ENCODE measurements around the gene WASL.
A peak's percentile ranks its signal among the peaks of the same experiment; 100 is the strongest.

The WASL gene

GRCh38 chr7:123653162-123653561 lies 95.6 kb downstream of the WASL start:
- no peaks in the 10 kb centered on the region for H3K27me3 ChIP-seq (ENCODE audit: control insufficient read depth, insufficient read depth, low read length)
- H3K9me3 ChIP-seq (ENCODE audit: control insufficient read depth, low read depth, low read length): no peaks in the 10 kb centered on the region
- no peaks in the 10 kb centered on the region for H3K36me3 ChIP-seq (ENCODE audit: control insufficient read depth, low read depth, low read length)
- H3K4me1 ChIP-seq (ENCODE audit: control insufficient read depth, low read depth, low read length): no peaks in the 10 kb centered on the region
- H3K27ac ChIP-seq (ENCODE audit: low read length): no peak overlapping the region
- no peak overlapping the region for H3K4me3 ChIP-seq (ENCODE audit: low read length)
- no peak overlapping the region for H3K9ac ChIP-seq (ENCODE audit: low read length)

- H3K4me1 ChIP-seq (ENCODE audit: control insufficient read depth, low read depth, low read length): no peaks in the 10 kb centered on the region
- H3K27me3 ChIP-seq (ENCODE audit: control insufficient read depth, insufficient read depth, low read length): no peaks in the 10 kb centered on the region
- H3K4me3 ChIP-seq (ENCODE audit: low read length): no peak overlapping the region
- H3K9ac ChIP-seq (ENCODE audit: low read length): no peak overlapping the region
- no peaks in the 10 kb centered on the region for H3K9me3 ChIP-seq (ENCODE audit: control insufficient read depth, low read depth, low read length)
- no peaks in the 10 kb centered on the region for H3K36me3 ChIP-seq (ENCODE audit: control insufficient read depth, low read depth, low read length)
- no peak overlapping the region for H3K27ac ChIP-seq (ENCODE audit: low read length)
Observed at GRCh38 chr7:123652406-123652805, 96.4 kb downstream of the WASL start.

- Histone ChIP-seq H3K27me3 (ENCODE audit: control insufficient read depth, insufficient read depth, low read length) (no peaks in the 10 kb centered on the region), H3K9ac (ENCODE audit: low read length) (no peak overlapping the region), H3K27ac (ENCODE audit: low read length) (no peak overlapping the region), H3K4me1 (ENCODE audit: control insufficient read depth, low read depth, low read length) (peaks cover 7% of the 10 kb centered on the region), H3K36me3 (ENCODE audit: control insufficient read depth, low read depth, low read length) (no peaks in the 10 kb centered on the region), H3K4me3 (ENCODE audit: low read length) (no peak overlapping the region), H3K9me3 (ENCODE audit: control insufficient read depth, low read depth, low read length) (no peaks in the 10 kb centered on the region)
Observed at GRCh38 chr7:123650595-123650994, 98.2 kb downstream of the WASL start.

GRCh38 chr7:123649964-123650363 lies 98.8 kb downstream of the WASL start:
- H3K4me1 ChIP-seq (ENCODE audit: control insufficient read depth, low read depth, low read length): peaks cover 7% of the 10 kb centered on the region
- H3K9me3 ChIP-seq (ENCODE audit: control insufficient read depth, low read depth, low read length): no peaks in the 10 kb centered on the region
- no peak overlapping the region for H3K9ac ChIP-seq (ENCODE audit: low read length)
- H3K27ac ChIP-seq (ENCODE audit: low read length): no peak overlapping the region
- H3K36me3 ChIP-seq (ENCODE audit: control insufficient read depth, low read depth, low read length): no peaks in the 10 kb centered on the region
- H3K4me3 ChIP-seq (ENCODE audit: low read length): no peak overlapping the region
- no peaks in the 10 kb centered on the region for H3K27me3 ChIP-seq (ENCODE audit: control insufficient read depth, insufficient read depth, low read length)

- Histone ChIP-seq H3K36me3 (ENCODE audit: control insufficient read depth, low read depth, low read length) (no peaks in the 10 kb centered on the region), H3K27ac (ENCODE audit: low read length) (no peak overlapping the region), H3K4me1 (ENCODE audit: control insufficient read depth, low read depth, low read length) (peaks cover 23% of the 10 kb centered on the region), H3K27me3 (ENCODE audit: control insufficient read depth, insufficient read depth, low read length) (no peaks in the 10 kb centered on the region), H3K4me3 (ENCODE audit: low read length) (no peak overlapping the region), H3K9me3 (ENCODE audit: control insufficient read depth, low read depth, low read length) (no peaks in the 10 kb centered on the region), H3K9ac (ENCODE audit: low read length) (no peak overlapping the region)
Observed at GRCh38 chr7:123647106-123647730, 101.6 kb downstream of the WASL start.

- H3K36me3 ChIP-seq (ENCODE audit: control insufficient read depth, low read depth, low read length): no peaks in the 10 kb centered on the region
- no peaks in the 10 kb centered on the region for H3K27me3 ChIP-seq (ENCODE audit: control insufficient read depth, insufficient read depth, low read length)
- H3K4me3 ChIP-seq (ENCODE audit: low read length): no peak overlapping the region
- no peak overlapping the region for H3K27ac ChIP-seq (ENCODE audit: low read length)
- H3K9ac ChIP-seq (ENCODE audit: low read length): no peak overlapping the region
- H3K4me1 ChIP-seq (ENCODE audit: control insufficient read depth, low read depth, low read length): peaks cover 23% of the 10 kb centered on the region
- H3K9me3 ChIP-seq (ENCODE audit: control insufficient read depth, low read depth, low read length): no peaks in the 10 kb centered on the region
Observed at GRCh38 chr7:123645516-123645915, 103.3 kb downstream of the WASL start.

- peak overlapping the region; percentile 31 for H3K4me3 ChIP-seq (ENCODE audit: low read length)
- no peaks in the 10 kb centered on the region for H3K27me3 ChIP-seq (ENCODE audit: control insufficient read depth, insufficient read depth, low read length)
- peaks cover 23% of the 10 kb centered on the region for H3K4me1 ChIP-seq (ENCODE audit: control insufficient read depth, low read depth, low read length)
- peak overlapping the region; percentile 26 for H3K9ac ChIP-seq (ENCODE audit: low read length)
- no peaks in the 10 kb centered on the region for H3K36me3 ChIP-seq (ENCODE audit: control insufficient read depth, low read depth, low read length)
- H3K27ac ChIP-seq (ENCODE audit: low read length): peak overlapping the region; percentile 43
- H3K9me3 ChIP-seq (ENCODE audit: control insufficient read depth, low read depth, low read length): no peaks in the 10 kb centered on the region
Observed at GRCh38 chr7:123643495-123644441, 105.0 kb downstream of the WASL start.

- no peaks in the 10 kb centered on the region for H3K27me3 ChIP-seq (ENCODE audit: control insufficient read depth, insufficient read depth, low read length)
- H3K36me3 ChIP-seq (ENCODE audit: control insufficient read depth, low read depth, low read length): no peaks in the 10 kb centered on the region
- H3K4me1 ChIP-seq (ENCODE audit: control insufficient read depth, low read depth, low read length): peaks cover 19% of the 10 kb centered on the region
- H3K27ac ChIP-seq (ENCODE audit: low read length): no peak overlapping the region
- H3K9ac ChIP-seq (ENCODE audit: low read length): no peak overlapping the region
- no peak overlapping the region for H3K4me3 ChIP-seq (ENCODE audit: low read length)
- no peaks in the 10 kb centered on the region for H3K9me3 ChIP-seq (ENCODE audit: control insufficient read depth, low read depth, low read length)
Observed at GRCh38 chr7:123641901-123642300, 106.9 kb downstream of the WASL start.

- H3K27ac ChIP-seq (ENCODE audit: low read length): no peak overlapping the region
- H3K4me1 ChIP-seq (ENCODE audit: control insufficient read depth, low read depth, low read length): peaks cover 16% of the 10 kb centered on the region
- no peaks in the 10 kb centered on the region for H3K9me3 ChIP-seq (ENCODE audit: control insufficient read depth, low read depth, low read length)
- H3K36me3 ChIP-seq (ENCODE audit: control insufficient read depth, low read depth, low read length): no peaks in the 10 kb centered on the region
- H3K27me3 ChIP-seq (ENCODE audit: control insufficient read depth, insufficient read depth, low read length): no peaks in the 10 kb centered on the region
- H3K9ac ChIP-seq (ENCODE audit: low read length): no peak overlapping the region
- H3K4me3 ChIP-seq (ENCODE audit: low read length): no peak overlapping the region
Observed at GRCh38 chr7:123640583-123640982, 108.2 kb downstream of the WASL start.

GRCh38 chr7:123639631-123640030 lies 109.2 kb downstream of the WASL start:
- H3K4me1 ChIP-seq (ENCODE audit: control insufficient read depth, low read depth, low read length): peaks cover 14% of the 10 kb centered on the region
- no peaks in the 10 kb centered on the region for H3K27me3 ChIP-seq (ENCODE audit: control insufficient read depth, insufficient read depth, low read length)
- H3K9me3 ChIP-seq (ENCODE audit: control insufficient read depth, low read depth, low read length): no peaks in the 10 kb centered on the region
- no peak overlapping the region for H3K4me3 ChIP-seq (ENCODE audit: low read length)
- no peaks in the 10 kb centered on the region for H3K36me3 ChIP-seq (ENCODE audit: control insufficient read depth, low read depth, low read length)
- no peak overlapping the region for H3K9ac ChIP-seq (ENCODE audit: low read length)
- no peak overlapping the region for H3K27ac ChIP-seq (ENCODE audit: low read length)

GRCh38 chr7:123637878-123638277 lies 110.9 kb downstream of the WASL start:
- no peak overlapping the region for H3K9ac ChIP-seq (ENCODE audit: low read length)

More at GRCh38 chr7:123637878-123638277, 110.9 kb downstream of the WASL start:
- Histone ChIP-seq H3K27me3 (ENCODE audit: control insufficient read depth, insufficient read depth, low read length) (no peaks in the 10 kb centered on the region), H3K9me3 (ENCODE audit: control insufficient read depth, low read depth, low read length) (no peaks in the 10 kb centered on the region), H3K4me1 (ENCODE audit: control insufficient read depth, low read depth, low read length) (no peaks in the 10 kb centered on the region), H3K27ac (ENCODE audit: low read length) (no peak overlapping the region), H3K4me3 (ENCODE audit: low read length) (no peak overlapping the region), H3K36me3 (ENCODE audit: control insufficient read depth, low read depth, low read length) (no peaks in the 10 kb centered on the region)

Data from iPS-18a (cell line).